ENCODE measurements around the gene NFKBIB.

NFKBIB gene

DNA sequence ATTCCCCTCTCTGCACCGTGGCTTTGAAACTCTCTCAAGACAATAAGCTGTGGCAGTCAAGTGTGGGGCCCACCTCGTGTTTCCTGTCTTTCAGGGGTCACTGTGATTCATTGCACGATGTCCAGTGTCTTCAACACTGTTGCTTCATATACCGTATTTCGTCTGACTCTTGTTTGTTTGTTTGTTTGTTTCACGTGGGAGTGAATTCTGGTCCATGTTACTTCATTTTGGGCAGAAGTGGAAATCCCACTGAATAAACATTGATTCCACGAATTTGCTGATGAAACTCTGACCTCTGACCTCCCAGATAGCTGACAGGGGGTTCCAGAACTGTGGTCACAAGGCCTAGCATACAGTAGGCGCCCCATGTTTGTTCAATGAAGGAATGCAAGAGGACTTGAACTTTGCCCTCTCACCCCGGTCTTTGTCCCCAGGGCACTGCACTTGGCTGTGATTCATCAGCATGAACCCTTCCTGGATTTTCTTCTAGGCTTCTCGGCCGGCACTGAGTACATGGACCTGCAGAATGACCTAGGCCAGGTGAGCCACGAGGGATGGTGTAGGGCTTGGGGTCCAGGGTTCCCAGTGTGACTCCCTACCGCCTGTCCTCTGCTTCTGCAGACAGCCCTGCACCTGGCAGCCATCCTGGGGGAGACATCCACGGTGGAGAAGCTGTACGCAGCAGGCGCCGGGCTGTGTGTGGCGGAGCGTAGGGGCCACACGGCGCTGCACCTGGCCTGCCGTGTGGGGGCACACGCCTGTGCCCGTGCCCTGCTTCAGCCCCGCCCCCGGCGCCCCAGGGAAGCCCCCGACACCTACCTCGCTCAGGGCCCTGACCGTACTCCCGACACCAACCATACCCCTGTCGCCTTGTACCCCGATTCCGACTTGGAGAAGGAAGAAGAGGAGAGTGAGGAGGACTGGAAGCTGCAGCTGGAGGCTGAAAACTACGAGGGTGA lies 5.1 kb downstream of the NFKBIB start:
- Histone ChIP-seq H3K27me3 (ENCODE audit: control insufficient read depth in 1 of 2, insufficient read depth in 2 of 2, low read length in 2 of 2) (no peaks in the 10 kb centered on the region), H3K9me3 (ENCODE audit: control insufficient read depth in 1 of 2, low read length in 2 of 2) (no peaks in the 10 kb centered on the region), H3K36me3 (ENCODE audit: control insufficient read depth in 1 of 2, insufficient read depth in 2 of 2, low read length in 2 of 2) (peaks cover 2 to 39% of the 10 kb centered on the region in 2 donors), H3K4me3 (ENCODE audit: low read depth in 1 of 2, low read length in 2 of 2) (no peak overlapping the region), H3K4me1 (ENCODE audit: control insufficient read depth in 1 of 2, insufficient read depth in 2 of 2, low read length in 2 of 2) (peaks cover 6 to 8% of the 10 kb centered on the region in 2 donors), H3K27ac (ENCODE audit: low read depth, low read length) (no peak overlapping the region), H3K9ac (ENCODE audit: low read depth in 1 of 2, low read length in 2 of 2) (no peak overlapping the region)

DNA sequence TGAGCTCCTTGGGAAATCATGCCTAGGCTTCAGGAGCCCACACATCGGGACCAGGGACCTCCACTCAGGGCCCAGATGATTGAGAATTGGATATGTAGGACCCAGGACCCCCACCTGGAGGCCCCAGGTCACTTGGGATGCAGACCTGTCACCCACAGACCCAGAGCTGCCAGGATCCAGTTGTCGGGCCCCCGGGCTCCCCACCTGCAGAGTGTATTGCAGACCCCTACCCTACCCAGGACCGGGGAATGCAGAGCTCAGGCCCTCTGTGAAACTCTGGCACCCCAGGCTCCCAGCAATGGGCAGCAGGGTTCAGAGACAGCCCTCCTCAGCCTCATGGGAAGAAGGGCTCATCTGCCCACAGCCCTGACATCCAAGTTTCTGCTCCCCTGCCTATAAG lies 5.9 kb downstream of the NFKBIB start:
- Histone ChIP-seq H3K36me3 (ENCODE audit: control insufficient read depth in 1 of 2, insufficient read depth in 2 of 2, low read length in 2 of 2) (peaks cover 2 to 39% of the 10 kb centered on the region in 2 donors), H3K27ac (ENCODE audit: low read depth, low read length) (no peak overlapping the region), H3K9ac (ENCODE audit: low read depth in 1 of 2, low read length in 2 of 2) (no peak overlapping the region), H3K4me3 (ENCODE audit: low read depth in 1 of 2, low read length in 2 of 2) (no peak overlapping the region), H3K27me3 (ENCODE audit: control insufficient read depth in 1 of 2, insufficient read depth in 2 of 2, low read length in 2 of 2) (no peaks in the 10 kb centered on the region), H3K9me3 (ENCODE audit: control insufficient read depth in 1 of 2, low read length in 2 of 2) (no peaks in the 10 kb centered on the region), H3K4me1 (ENCODE audit: control insufficient read depth in 1 of 2, insufficient read depth in 2 of 2, low read length in 2 of 2) (peaks cover 4% of the 10 kb centered on the region in 2 donors)

DNA sequence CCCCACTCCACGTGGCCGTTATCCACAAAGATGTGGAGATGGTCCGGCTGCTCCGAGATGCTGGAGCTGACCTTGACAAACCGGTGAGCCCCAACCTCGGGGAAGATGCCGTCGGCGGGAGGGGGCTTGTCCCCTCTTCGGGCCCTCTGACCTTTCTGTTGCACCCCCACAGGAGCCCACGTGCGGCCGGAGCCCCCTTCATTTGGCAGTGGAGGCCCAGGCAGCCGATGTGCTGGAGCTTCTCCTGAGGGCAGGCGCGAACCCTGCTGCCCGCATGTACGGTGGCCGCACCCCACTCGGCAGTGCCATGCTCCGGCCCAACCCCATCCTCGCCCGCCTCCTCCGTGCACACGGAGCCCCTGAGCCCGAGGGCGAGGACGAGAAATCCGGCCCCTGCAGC lies 7.5 kb downstream of the NFKBIB start:
- Histone ChIP-seq H3K27me3 (ENCODE audit: control insufficient read depth in 1 of 2, insufficient read depth in 2 of 2, low read length in 2 of 2) (no peaks in the 10 kb centered on the region), H3K36me3 (ENCODE audit: control insufficient read depth in 1 of 2, insufficient read depth in 2 of 2, low read length in 2 of 2) (peaks cover 2 to 39% of the 10 kb centered on the region in 2 donors), H3K9ac (ENCODE audit: low read depth in 1 of 2, low read length in 2 of 2) (no peak overlapping the region), H3K4me3 (ENCODE audit: low read depth in 1 of 2, low read length in 2 of 2) (no peak overlapping the region), H3K9me3 (ENCODE audit: control insufficient read depth in 1 of 2, low read length in 2 of 2) (no peaks in the 10 kb centered on the region), H3K27ac (ENCODE audit: low read depth, low read length) (no peak overlapping the region), H3K4me1 (ENCODE audit: control insufficient read depth in 1 of 2, insufficient read depth in 2 of 2, low read length in 2 of 2) (no peaks in the 10 kb centered on the region)

DNA sequence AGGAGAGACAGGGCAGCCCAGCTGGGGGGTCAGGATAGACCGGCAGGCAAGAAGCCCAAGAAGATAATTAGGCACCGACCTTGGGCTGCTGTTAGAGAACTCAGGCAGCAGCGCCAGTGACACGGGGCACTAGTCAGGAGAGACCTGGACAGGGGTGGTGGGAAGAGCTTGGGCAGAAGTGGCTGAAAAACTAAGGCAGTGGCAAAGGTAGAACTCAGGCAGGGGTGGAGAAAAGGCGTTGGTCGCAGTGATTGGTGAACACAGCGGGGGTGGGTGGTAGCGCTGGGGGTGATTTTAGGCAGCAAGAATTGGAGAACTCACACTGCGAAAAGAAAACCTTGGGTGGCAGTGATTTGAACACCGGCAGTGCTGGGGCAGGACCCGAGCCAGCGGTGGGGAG lies 7.9 kb downstream of the NFKBIB start:
- Histone ChIP-seq H3K4me3 (ENCODE audit: low read depth in 1 of 2, low read length in 2 of 2) (no peak overlapping the region), H3K9me3 (ENCODE audit: control insufficient read depth in 1 of 2, low read length in 2 of 2) (no peaks in the 10 kb centered on the region), H3K36me3 (ENCODE audit: control insufficient read depth in 1 of 2, insufficient read depth in 2 of 2, low read length in 2 of 2) (peaks cover 2 to 39% of the 10 kb centered on the region in 2 donors), H3K27ac (ENCODE audit: low read depth, low read length) (no peak overlapping the region), H3K9ac (ENCODE audit: low read depth in 1 of 2, low read length in 2 of 2) (no peak overlapping the region), H3K4me1 (ENCODE audit: control insufficient read depth in 1 of 2, insufficient read depth in 2 of 2, low read length in 2 of 2) (no peaks in the 10 kb centered on the region), H3K27me3 (ENCODE audit: control insufficient read depth in 1 of 2, insufficient read depth in 2 of 2, low read length in 2 of 2) (no peaks in the 10 kb centered on the region)

DNA sequence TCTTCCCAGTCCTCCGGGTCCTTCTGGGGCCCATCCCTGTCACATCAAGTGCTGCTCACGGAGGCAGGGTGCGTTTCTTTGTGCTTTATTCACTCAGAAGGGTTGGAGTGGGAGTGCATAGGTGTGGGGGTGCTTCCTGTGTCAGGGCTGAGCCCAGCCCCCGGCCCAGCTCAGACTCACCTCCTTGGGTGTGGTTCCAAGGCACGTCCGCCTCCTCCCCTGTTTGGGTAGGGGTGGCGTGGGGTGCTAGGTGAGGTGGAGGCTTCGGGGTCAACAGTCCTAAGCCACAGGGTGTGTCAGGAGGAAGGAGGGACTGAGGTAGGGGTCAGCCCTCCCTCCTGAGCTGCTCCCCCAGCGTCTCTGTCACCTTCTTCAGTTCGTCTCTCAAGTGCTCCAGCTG lies 9.1 kb downstream of the NFKBIB start:
- H3K4me3 ChIP-seq (ENCODE audit: low read depth in 1 of 2, low read length in 2 of 2), result no peak overlapping the region
- peaks cover 2 to 39% of the 10 kb centered on the region in 2 donors for H3K36me3 ChIP-seq (ENCODE audit: control insufficient read depth in 1 of 2, insufficient read depth in 2 of 2, low read length in 2 of 2)
- H3K4me1 ChIP-seq (ENCODE audit: control insufficient read depth in 1 of 2, insufficient read depth in 2 of 2, low read length in 2 of 2), result no peaks in the 10 kb centered on the region
- H3K9me3 ChIP-seq (ENCODE audit: control insufficient read depth in 1 of 2, low read length in 2 of 2), result no peaks in the 10 kb centered on the region
- H3K27me3 ChIP-seq (ENCODE audit: control insufficient read depth in 1 of 2, insufficient read depth in 2 of 2, low read length in 2 of 2), result no peaks in the 10 kb centered on the region
- H3K27ac ChIP-seq (ENCODE audit: low read depth, low read length), result no peak overlapping the region
- no peak overlapping the region for H3K9ac ChIP-seq (ENCODE audit: low read depth in 1 of 2, low read length in 2 of 2)

DNA sequence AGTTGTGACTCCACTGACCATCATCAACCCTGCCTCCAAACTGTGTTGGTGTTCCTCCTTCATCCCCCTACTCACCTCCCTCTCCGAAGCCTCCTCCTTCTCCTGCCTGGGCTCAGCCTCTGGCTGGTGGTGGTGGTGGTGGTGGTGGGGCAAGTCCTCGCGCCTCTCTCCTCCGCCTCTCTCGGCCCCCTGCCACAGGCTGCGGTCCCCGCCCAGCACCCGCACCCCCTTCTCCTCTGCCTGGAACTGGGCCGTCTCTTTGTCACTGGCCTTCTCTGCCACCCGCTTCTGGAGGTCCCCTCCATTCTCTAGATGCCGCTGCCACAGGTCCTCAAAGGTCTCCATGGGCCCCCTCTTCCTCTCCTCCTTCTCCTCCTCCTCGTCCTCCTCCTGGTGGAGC lies 10.7 kb downstream of the NFKBIB start:
- no peak overlapping the region for H3K4me3 ChIP-seq (ENCODE audit: low read depth in 1 of 2, low read length in 2 of 2)
- peaks cover 2 to 26% of the 10 kb centered on the region in 2 donors for H3K36me3 ChIP-seq (ENCODE audit: control insufficient read depth in 1 of 2, insufficient read depth in 2 of 2, low read length in 2 of 2)
- H3K9ac ChIP-seq (ENCODE audit: low read depth in 1 of 2, low read length in 2 of 2), result no peak overlapping the region

DNA sequence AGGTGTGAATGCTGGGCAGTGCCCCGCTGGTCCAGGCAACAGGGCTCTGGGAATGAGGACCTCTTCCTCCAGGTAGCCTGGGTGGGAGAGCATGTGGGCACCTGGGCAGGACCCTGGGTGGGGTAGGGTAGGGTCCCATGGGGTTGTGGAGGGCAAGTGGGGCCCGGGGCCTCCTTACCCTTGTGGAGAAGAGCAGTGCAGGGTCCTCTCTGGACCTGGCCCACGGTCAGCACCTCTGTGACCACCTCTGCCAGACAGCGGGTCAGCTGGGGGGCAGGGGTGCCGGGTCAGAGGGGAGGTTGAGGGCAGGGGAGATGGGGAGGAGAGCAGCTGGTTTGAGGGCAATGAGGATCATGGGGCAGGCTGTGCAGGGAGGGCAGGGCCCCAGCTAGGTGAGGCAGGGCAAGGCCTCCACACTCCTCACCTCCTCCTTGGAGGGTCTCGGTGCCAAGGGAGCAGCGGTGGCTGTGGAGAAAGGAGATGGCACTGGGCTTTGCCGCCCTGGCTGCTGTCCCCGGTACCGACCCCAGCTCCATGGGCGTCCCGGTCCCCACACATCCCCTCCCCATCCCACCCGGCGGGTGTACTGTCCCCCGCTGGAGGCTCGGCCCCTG lies 11.7 kb downstream of the NFKBIB start:
- H3K4me1 ChIP-seq (ENCODE audit: control insufficient read depth in 1 of 2, insufficient read depth in 2 of 2, low read length in 2 of 2), result no peaks in the 10 kb centered on the region
- no peaks in the 10 kb centered on the region for H3K27me3 ChIP-seq (ENCODE audit: control insufficient read depth in 1 of 2, insufficient read depth in 2 of 2, low read length in 2 of 2)
- H3K36me3 ChIP-seq (ENCODE audit: control insufficient read depth in 1 of 2, insufficient read depth in 2 of 2, low read length in 2 of 2), result peaks cover 2 to 21% of the 10 kb centered on the region in 2 donors
- no peak overlapping the region for H3K4me3 ChIP-seq (ENCODE audit: low read depth in 1 of 2, low read length in 2 of 2)
- H3K9ac ChIP-seq (ENCODE audit: low read depth in 1 of 2, low read length in 2 of 2), result no peak overlapping the region
- H3K9me3 ChIP-seq (ENCODE audit: control insufficient read depth in 1 of 2, low read length in 2 of 2), result no peaks in the 10 kb centered on the region
- H3K27ac ChIP-seq (ENCODE audit: low read depth, low read length), result no peak overlapping the region

More for the DNA sequence above, 10.7 kb downstream of the NFKBIB start:
- Histone ChIP-seq H3K9me3 (ENCODE audit: control insufficient read depth in 1 of 2, low read length in 2 of 2) (no peaks in the 10 kb centered on the region), H3K4me1 (ENCODE audit: control insufficient read depth in 1 of 2, insufficient read depth in 2 of 2, low read length in 2 of 2) (no peaks in the 10 kb centered on the region), H3K27ac (ENCODE audit: low read depth, low read length) (no peak overlapping the region), H3K27me3 (ENCODE audit: control insufficient read depth in 1 of 2, insufficient read depth in 2 of 2, low read length in 2 of 2) (no peaks in the 10 kb centered on the region)

DNA sequence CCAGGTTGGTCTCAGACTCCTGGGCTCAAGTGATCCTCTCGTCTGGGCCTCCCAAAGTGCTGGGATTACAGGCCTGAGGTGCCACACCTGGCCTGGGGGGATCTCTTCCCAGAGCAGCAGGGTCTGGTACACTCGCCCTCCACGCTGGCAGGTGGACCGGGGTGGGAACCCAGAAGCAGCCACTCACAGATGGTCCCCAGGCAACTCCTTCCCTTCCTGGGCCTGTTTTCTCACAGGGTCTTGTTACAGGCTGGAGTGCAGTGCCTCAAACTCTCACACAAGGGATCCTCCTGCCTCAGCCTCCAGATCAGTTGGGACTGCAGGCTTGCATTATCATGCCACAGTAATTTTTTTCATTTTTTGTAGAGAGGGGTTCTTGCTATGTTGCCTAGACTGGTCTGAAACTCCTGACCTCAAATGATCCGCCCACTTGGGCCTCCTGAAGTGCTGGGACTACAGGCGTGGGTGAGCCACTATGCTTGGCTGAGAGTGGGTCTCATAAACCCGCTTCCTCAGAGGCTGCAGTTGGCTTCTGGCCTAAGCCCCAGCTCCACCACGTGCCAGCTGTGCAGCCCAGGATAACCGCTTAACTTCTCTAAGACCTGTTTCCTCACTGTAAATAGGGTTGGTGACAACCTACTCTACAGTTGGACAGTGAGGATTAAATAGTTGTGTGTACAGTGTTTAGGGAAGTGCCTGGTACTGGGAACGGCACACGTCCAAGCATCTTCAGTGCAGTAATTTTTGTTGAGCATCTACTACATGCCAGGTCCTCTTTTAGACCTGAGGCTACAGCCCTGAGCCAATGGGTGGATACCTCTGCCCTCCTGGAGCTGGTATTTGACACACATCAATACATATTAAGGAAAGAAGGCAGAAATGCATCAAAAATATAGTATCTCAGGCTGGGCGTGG lies 13.1 kb downstream of the NFKBIB start:
- H3K9me3 ChIP-seq (ENCODE audit: control insufficient read depth in 1 of 2, low read length in 2 of 2), result no peaks in the 10 kb centered on the region
- no peak overlapping the region for H3K27ac ChIP-seq (ENCODE audit: low read depth, low read length)
- H3K9ac ChIP-seq (ENCODE audit: low read depth in 1 of 2, low read length in 2 of 2), result no peak overlapping the region
- H3K27me3 ChIP-seq (ENCODE audit: control insufficient read depth in 1 of 2, insufficient read depth in 2 of 2, low read length in 2 of 2), result no peaks in the 10 kb centered on the region
- H3K4me1 ChIP-seq (ENCODE audit: control insufficient read depth in 1 of 2, insufficient read depth in 2 of 2, low read length in 2 of 2), result peaks cover 2% of the 10 kb centered on the region in 2 donors
- no peak overlapping the region for H3K4me3 ChIP-seq (ENCODE audit: low read depth in 1 of 2, low read length in 2 of 2)
- H3K36me3 ChIP-seq (ENCODE audit: control insufficient read depth in 1 of 2, insufficient read depth in 2 of 2, low read length in 2 of 2), result peaks cover 0 to 8% of the 10 kb centered on the region in 2 donors

DNA sequence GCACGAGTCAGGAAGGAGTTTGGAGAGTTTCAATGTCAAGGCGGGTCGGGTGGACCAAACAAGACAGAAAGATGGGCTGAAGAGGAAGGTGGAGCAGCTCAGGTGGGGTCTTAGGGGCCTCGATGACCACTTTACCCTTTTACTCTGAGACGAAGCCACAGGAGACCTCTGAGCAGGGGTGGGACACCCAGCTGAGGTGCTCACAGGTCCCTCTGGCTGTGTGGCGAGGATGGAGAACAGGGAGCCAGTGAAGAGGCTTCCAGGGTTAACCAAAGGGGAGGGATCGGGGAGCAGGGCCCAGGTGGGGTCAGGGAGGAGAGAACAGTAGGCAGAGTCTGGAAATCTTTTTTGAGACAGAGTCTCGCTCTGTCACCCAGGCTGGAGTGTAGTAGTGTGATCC lies 14.2 kb downstream of the NFKBIB start:
- Histone ChIP-seq H3K36me3 (ENCODE audit: control insufficient read depth in 1 of 2, insufficient read depth in 2 of 2, low read length in 2 of 2) (peaks cover 0 to 4% of the 10 kb centered on the region in 2 donors), H3K9me3 (ENCODE audit: control insufficient read depth in 1 of 2, low read length in 2 of 2) (no peaks in the 10 kb centered on the region), H3K4me1 (ENCODE audit: control insufficient read depth in 1 of 2, insufficient read depth in 2 of 2, low read length in 2 of 2) (peaks cover 7% of the 10 kb centered on the region in 2 donors), H3K4me3 (ENCODE audit: low read depth in 1 of 2, low read length in 2 of 2) (no peak overlapping the region), H3K9ac (ENCODE audit: low read depth in 1 of 2, low read length in 2 of 2) (no peak overlapping the region), H3K27me3 (ENCODE audit: control insufficient read depth in 1 of 2, insufficient read depth in 2 of 2, low read length in 2 of 2) (no peaks in the 10 kb centered on the region), H3K27ac (ENCODE audit: low read depth, low read length) (no peak overlapping the region)

All from duodenal mucosa (tissue), 2 donors.